Left lung (tissue), 10 donors: Measurements from ENCODE around the gene LAIR1. TPM values are rescaled to one million over a fixed set of nuclear protein-coding genes. Genes with fewer than 3 reads are reported as not detected.

Experiments used
- ATAC-seq: fragments of 200-7000 bp; cut with Tn5 transposase; one replicate; pipeline ENCODE4 v1.9.1; 2020; ENCODE audit warnings: moderate library complexity
- DNase-seq, 4 donors: peaks; one replicate each; pipeline ENCODE4 v3.0.0-alpha.2; 2013 to 2020
- H3K27ac ChIP-seq, 2 donors: fragments of 200-600 bp; sonication (generic) in 1 of 2; one replicate each; pipeline versions ENCODE4 v1.5.0 to v1.8.0; 2020 to 2021
- H3K27me3 ChIP-seq, 2 donors: fragments of 200-600 bp; sonication (generic) in 1 of 2; one replicate each; pipeline versions ENCODE4 v1.5.0 to v1.8.0; 2020 to 2021
- H3K36me3 ChIP-seq, 2 donors: fragments of 200-600 bp; sonication (generic) in 1 of 2; one replicate each; pipeline versions ENCODE4 v1.5.0 to v1.8.0; 2020 to 2021
- H3K4me1 ChIP-seq, 2 donors: fragments of 200-600 bp; one replicate each; pipeline ENCODE4 v1.8.0; 2021
- H3K4me3 ChIP-seq, 2 donors: fragments of 200-600 bp; sonication (generic) in 1 of 2; one replicate each; pipeline versions ENCODE4 v1.5.0 to v1.8.0; 2020 to 2021; ENCODE audit warnings: mild to moderate bottlenecking in 1 of 2
- H3K9me3 ChIP-seq, 2 donors: fragments of 200-600 bp; sonication (generic) in 1 of 2; one replicate each; pipeline versions ENCODE4 v1.5.0 to v1.8.0; 2020 to 2021
- intact Hi-C, 2 donors: fragments of 100-400 bp; cut with DNase I; formaldehyde crosslinking; loops; one replicate each; pipeline versions ENCODE4 v1.11.2 to v1.14.2; 2022
- polyA plus RNA-seq, 6 donors: library from polyadenylated mRNA; unstranded; fragments of 120-200 nt; gene quantifications; one replicate each; pipeline ENCODE4 v1.2.1, GENCODE V29; 2013; ENCODE audit not compliant: insufficient read length in 6 of 6
- total RNA-seq, 2 donors: library from RNA; stranded (reverse); fragmentation: NEBNext Ultra II Directional; extraction: Animal tissue kit (Norgen Biotek cat#: 25700); gene quantifications; one replicate each; pipeline ENCODE4 v1.2.1, GENCODE V29; 2021
- TF ChIP-seq, protein P1 (sequence below), 2 donors: fragments of 200-600 bp; sonication (generic) in 1 of 2; IDR thresholded peaks; one replicate each; pipeline versions ENCODE4 v1.5.0 to v1.8.0; 2021; ENCODE audit warnings: antibody characterized with exemption in 2 of 2
- donor health status: DM: no; HTN: yes; CAD: no.
- donor health status: DM: no; HTN: no; CAD: no.

The LAIR1 gene
- total and polyA plus RNA-seq, 8 donors: 5.0 to 172 (median 7.5) TPM

DNA sequence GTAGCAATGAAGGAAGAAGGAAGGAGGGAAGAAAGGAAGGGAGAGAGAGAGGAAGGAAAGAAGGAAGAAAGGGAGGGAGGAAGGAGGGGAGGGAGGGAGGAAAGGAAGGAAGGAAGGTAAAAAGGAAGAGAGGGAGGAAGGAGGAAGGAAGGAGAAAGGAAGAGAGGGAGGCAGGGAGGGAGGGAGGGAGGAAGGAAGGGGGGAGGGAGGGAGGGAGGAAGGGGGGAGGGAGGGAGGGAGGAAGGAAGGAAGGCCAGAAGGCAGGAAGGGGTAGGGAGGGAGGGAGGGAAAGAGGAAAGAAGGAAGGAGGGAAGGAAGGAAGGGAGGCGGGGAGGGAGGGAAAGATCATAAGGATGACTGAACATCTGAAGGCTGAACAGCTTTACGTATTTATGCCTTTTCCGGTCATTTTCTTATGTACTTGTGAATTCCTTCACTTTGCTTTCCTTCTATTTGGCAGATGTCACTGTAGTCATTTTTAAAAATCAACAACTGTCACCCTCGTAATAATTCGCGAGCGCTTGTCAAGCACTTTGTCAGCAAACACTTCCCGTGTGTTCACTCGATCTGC is 43.8 kb upstream of the LAIR1 start:
- DNase-seq: no peak
- Histone ChIP-seq H3K27me3 (peaks cover 0 to 36% of the 10 kb centered on the region in 2 donors), H3K27ac (no peak overlapping the region), H3K4me3 (no peak overlapping the region), H3K9me3 (no peaks in the 10 kb centered on the region), H3K36me3 (no peaks in the 10 kb centered on the region), H3K4me1 (no peaks in the 10 kb centered on the region)
- intact Hi-C loops: no loop called here
- ATAC-seq: no peak
- TF ChIP-seq, protein P1, sequence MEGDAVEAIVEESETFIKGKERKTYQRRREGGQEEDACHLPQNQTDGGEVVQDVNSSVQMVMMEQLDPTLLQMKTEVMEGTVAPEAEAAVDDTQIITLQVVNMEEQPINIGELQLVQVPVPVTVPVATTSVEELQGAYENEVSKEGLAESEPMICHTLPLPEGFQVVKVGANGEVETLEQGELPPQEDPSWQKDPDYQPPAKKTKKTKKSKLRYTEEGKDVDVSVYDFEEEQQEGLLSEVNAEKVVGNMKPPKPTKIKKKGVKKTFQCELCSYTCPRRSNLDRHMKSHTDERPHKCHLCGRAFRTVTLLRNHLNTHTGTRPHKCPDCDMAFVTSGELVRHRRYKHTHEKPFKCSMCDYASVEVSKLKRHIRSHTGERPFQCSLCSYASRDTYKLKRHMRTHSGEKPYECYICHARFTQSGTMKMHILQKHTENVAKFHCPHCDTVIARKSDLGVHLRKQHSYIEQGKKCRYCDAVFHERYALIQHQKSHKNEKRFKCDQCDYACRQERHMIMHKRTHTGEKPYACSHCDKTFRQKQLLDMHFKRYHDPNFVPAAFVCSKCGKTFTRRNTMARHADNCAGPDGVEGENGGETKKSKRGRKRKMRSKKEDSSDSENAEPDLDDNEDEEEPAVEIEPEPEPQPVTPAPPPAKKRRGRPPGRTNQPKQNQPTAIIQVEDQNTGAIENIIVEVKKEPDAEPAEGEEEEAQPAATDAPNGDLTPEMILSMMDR (IDR thresholded peaks at IDR 0.05): no peak

DNA sequence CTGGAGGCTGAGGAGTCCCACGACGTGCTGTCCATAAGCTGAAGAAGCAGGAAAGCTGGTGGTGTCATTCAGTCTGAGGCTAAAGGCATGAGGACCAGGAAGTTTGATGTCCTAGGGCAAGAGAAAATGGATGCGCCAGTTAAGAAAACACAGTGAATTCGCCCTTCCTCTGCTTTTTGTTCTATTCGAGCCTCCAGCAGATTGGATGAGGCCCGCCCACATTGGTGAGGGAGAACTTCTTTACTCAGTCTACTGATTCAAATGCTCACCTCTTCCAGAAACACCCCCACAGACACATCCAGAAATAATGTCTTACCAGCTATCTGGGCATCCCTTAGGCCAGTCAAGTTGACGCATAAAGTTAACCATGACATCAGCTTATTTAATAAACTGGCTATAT is 43.0 kb upstream of the LAIR1 start:
- H3K4me3 ChIP-seq: no peak overlapping the region
- H3K9me3 ChIP-seq: no peaks in the 10 kb centered on the region
- DNase-seq (no peak), ATAC-seq (no peak)
- intact Hi-C loops: no loop called here
- H3K4me1 ChIP-seq: no peaks in the 10 kb centered on the region
- H3K27ac ChIP-seq: no peak overlapping the region
- no peaks in the 10 kb centered on the region for H3K36me3 ChIP-seq
- H3K27me3 ChIP-seq: peaks cover 0 to 33% of the 10 kb centered on the region in 2 donors
- TF ChIP-seq, protein P1 (IDR thresholded peaks at IDR 0.05): no peak

DNA sequence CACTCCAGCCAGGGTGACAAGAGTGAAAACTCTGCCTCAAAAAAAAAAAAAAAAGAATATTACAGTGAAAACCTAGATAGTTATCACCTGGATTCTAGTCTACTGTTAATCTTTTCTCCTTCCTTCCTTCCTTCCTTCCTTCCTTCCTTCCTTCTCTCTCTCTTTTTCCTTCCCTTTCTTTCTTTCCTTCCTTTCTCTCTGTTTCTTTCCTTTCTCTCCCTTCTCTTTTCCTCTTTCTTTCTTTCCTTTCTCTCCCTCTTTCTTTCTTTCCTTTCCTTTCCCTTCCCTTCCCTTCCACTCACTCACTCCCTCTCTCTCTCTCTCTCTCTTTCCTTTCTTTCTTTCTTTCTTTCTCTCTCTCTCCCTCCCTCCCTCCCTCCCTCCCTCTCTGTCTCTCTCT is 40.9 kb upstream of the LAIR1 start:
- ATAC-seq: no peak
- H3K4me1 ChIP-seq: no peaks in the 10 kb centered on the region

DNA sequence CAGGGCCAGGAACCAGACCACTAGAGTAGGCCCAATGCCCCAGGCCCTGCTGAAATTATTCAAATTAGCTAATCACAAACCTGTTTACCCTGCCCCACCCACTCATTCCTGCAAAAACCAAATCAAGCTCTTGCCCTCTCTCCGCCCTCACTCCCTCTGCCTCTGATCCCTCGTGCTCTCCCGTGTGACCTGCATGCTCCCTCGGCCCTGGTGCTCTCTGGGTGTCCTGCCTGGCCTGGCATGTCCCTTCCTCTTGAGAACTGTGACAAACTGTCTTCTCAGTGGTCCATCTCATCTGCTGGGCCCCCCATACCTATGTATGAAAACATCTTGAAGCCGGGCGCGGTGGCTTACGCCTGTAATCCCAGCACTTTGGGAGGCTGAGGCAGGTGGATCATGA is 38.3 kb upstream of the LAIR1 start:
- intact Hi-C loops: no loop called here
- peaks cover 0 to 12% of the 10 kb centered on the region in 2 donors for H3K27me3 ChIP-seq
- no peak overlapping the region for H3K4me3 ChIP-seq
- ATAC-seq: no peak
- no peaks in the 10 kb centered on the region for H3K9me3 ChIP-seq
- H3K4me1 ChIP-seq: no peaks in the 10 kb centered on the region
- no peaks in the 10 kb centered on the region for H3K36me3 ChIP-seq
- TF ChIP-seq, protein P1 (IDR thresholded peaks at IDR 0.05): no peak
- no peak overlapping the region for H3K27ac ChIP-seq
- DNase-seq: no peak

More for the DNA sequence above, 40.9 kb upstream of the LAIR1 start:
- intact Hi-C loops: no loop called here
- TF ChIP-seq, protein P1 (IDR thresholded peaks at IDR 0.05): no peak
- Histone ChIP-seq H3K4me3 (no peak overlapping the region), H3K36me3 (no peaks in the 10 kb centered on the region), H3K27ac (no peak overlapping the region), H3K9me3 (no peaks in the 10 kb centered on the region), H3K27me3 (peaks cover 0 to 16% of the 10 kb centered on the region in 2 donors)
- no peak for DNase-seq

DNA sequence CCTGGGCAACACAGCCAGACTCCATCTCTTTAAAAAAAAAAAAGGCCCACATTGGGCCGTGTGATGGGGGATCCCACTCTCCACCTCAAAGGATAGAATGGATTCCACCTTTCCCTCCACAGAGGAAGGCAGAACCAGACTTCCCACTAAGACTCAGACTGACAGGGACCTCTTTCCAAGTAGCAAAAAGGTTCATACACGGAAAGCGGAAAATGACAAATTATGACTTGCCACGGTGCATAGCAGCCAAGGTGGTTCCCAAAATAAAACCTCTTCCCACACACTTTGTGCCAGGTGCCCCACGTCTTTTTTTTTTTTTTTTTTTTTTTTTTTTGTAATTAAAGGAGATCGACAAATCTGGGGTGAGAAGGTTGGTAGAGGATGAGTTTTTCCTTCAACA is 36.2 kb upstream of the LAIR1 start:
- H3K9me3 ChIP-seq: no peaks in the 10 kb centered on the region
- ATAC-seq (no peak), DNase-seq (no peak)
- intact Hi-C loops: no loop called here
- TF ChIP-seq, protein P1 (IDR thresholded peaks at IDR 0.05): no peak
- no peaks in the 10 kb centered on the region for H3K36me3 ChIP-seq
- peaks cover 0 to 29% of the 10 kb centered on the region in 2 donors for H3K27me3 ChIP-seq
- H3K4me3 ChIP-seq: no peak overlapping the region
- no peak overlapping the region for H3K27ac ChIP-seq
- H3K4me1 ChIP-seq: no peaks in the 10 kb centered on the region
